B cell (primary cell): Measurements from ENCODE around the gene PLA2G10. TPM values are rescaled to one million over a fixed set of nuclear protein-coding genes. Genes with fewer than 3 reads are reported as not detected.

ENCODE experiments used
- ATAC-seq: fragments of 200-7000 bp; cut with Tn5 transposase; one replicate; pipeline ENCODE4 v1.10.0; 2021; ENCODE audit warnings: low read depth, mild to moderate bottlenecking, moderate number of reproducible peaks, moderate library complexity
- CTCF ChIA-PET: fragments of 350-600 bp; sonication (Branson Sonifier 250); formaldehyde crosslinking; loops from one replicate; lab custom pipeline; 2021; ENCODE audit warnings: antibody characterized with exemption, inconsistent platforms; lab: Charles Lee
- POLR2A ChIA-PET: fragments of 350-600 bp; sonication (Branson Sonifier 250); formaldehyde crosslinking; loops from one replicate; lab custom pipeline; 2021; ENCODE audit warnings: antibody characterized with exemption; lab: Charles Lee
- DNase-seq: peaks from one replicate; pipeline ENCODE4 v3.0.0; 2013
- H2AFZ ChIP-seq: 2 replicates; pipeline ENCODE4 v1.6.1; 2012; ENCODE audit warnings: mild to moderate bottlenecking, low read depth, low read length; ENCODE audit not compliant: insufficient read depth, poor library complexity, severe bottlenecking
- H3K27ac ChIP-seq, 2 donors: 1 replicate in 1 of 2; 2 replicates in 1 of 2; pipeline ENCODE4 v1.5.1; 2012 to 2013; ENCODE audit warnings: low read length in 2 of 2, mild to moderate bottlenecking in 2 of 2, moderate library complexity in 1 of 2
- H3K27me3 ChIP-seq, 4 experiments: fragments of 200-600 bp in 1 of 4; sonication (generic) in 1 of 4; replicated peaks in 1 of 4; 1 replicate in 2 of 4; 2 replicates in 2 of 4; pipeline versions ENCODE4 v1.6.1 to v1.7.0; 2013 to 2016; ENCODE audit warnings: low read length in 3 of 4, mild to moderate bottlenecking in 2 of 4, mixed read lengths in 1 of 4, moderate library complexity in 1 of 4; ENCODE audit not compliant: insufficient read depth in 4 of 4, control insufficient read depth in 3 of 4; ENCODE audit errors: control extremely low read depth in 1 of 4
- H3K36me3 ChIP-seq, 2 experiments: replicated peaks in 1 of 2; 1 replicate in 1 of 2; 2 replicates in 1 of 2; pipeline versions ENCODE4 v1.6.1 to v1.7.1; 2013; ENCODE audit warnings: low read length in 1 of 2; ENCODE audit not compliant: insufficient read depth in 2 of 2, control insufficient read depth in 1 of 2; ENCODE audit errors: control extremely low read depth in 1 of 2, extremely low read depth in 1 of 2
- H3K4me1 ChIP-seq, 2 donors: fragments of 200-600 bp in 1 of 2; sonication (generic) in 1 of 2; 1 replicate in 1 of 2; 2 replicates in 1 of 2; pipeline versions ENCODE4 v1.5.1 to v1.6.1; 2013 to 2017; ENCODE audit warnings: low read length in 2 of 2; ENCODE audit not compliant: control insufficient read depth in 2 of 2, insufficient read depth in 2 of 2
- H3K4me2 ChIP-seq: replicated peaks from 2 replicates; pipeline ENCODE3; 2012; ENCODE audit warnings: mild to moderate bottlenecking, low read depth, low read length; ENCODE audit not compliant: poor library complexity, severe bottlenecking
- H3K4me3 ChIP-seq, 5 experiments: fragments of 200-600 bp in 1 of 5; sonication (generic) in 1 of 5; 1 replicate in 3 of 5; 2 replicates in 2 of 5; pipeline versions ENCODE4 v1.5.1 to v1.7.0; 2011 to 2016; ENCODE audit warnings: low read length in 4 of 5, mild to moderate bottlenecking in 4 of 5, low read depth in 2 of 5, control low read depth in 1 of 5, moderate library complexity in 1 of 5; ENCODE audit not compliant: insufficient read depth in 1 of 5; ENCODE audit errors: control extremely low read depth in 1 of 5, extremely low read depth in 1 of 5
- H3K79me2 ChIP-seq: fragments of 200-600 bp; sonication (generic); one replicate; pipeline ENCODE4 v1.6.0; 2016; ENCODE audit warnings: low read length; ENCODE audit not compliant: control insufficient read depth, insufficient read depth
- H3K9ac ChIP-seq: fragments of 200-600 bp; sonication (generic); 2 replicates; pipeline ENCODE4 v1.6.1; 2017; ENCODE audit warnings: mild to moderate bottlenecking, low read length, moderate library complexity
- H3K9me3 ChIP-seq, 3 donors: one replicate each; pipeline versions ENCODE4 v1.6.1 to v1.7.1; 2013; ENCODE audit warnings: low read length in 2 of 3; ENCODE audit not compliant: control insufficient read depth in 2 of 3, insufficient read depth in 1 of 3; ENCODE audit errors: control extremely low read depth in 1 of 3
- H4K20me1 ChIP-seq: 2 replicates; pipeline ENCODE4 v1.6.0; 2012; ENCODE audit warnings: mild to moderate bottlenecking, low read length; ENCODE audit not compliant: insufficient read depth, control insufficient read depth, poor library complexity, severe bottlenecking
- H3K27ac Mint-ChIP-seq: one replicate; pipeline ENCODE4 v1.8.0; 2021; ENCODE audit warnings: mixed read lengths
- H3K27me3 Mint-ChIP-seq: one replicate; pipeline ENCODE4 v1.8.0; 2021; ENCODE audit warnings: mixed read lengths
- H3K4me1 Mint-ChIP-seq: one replicate; pipeline ENCODE4 v1.8.0; 2021; ENCODE audit warnings: mixed read lengths
- H3K4me3 Mint-ChIP-seq: one replicate; pipeline ENCODE4 v1.8.0; 2021; ENCODE audit warnings: mixed read lengths
- H3K9me3 Mint-ChIP-seq: one replicate; pipeline ENCODE4 v1.8.0; 2022; ENCODE audit warnings: mixed read lengths; ENCODE audit not compliant: insufficient read depth
- EZH2 ChIP-seq: IDR thresholded peaks from 2 replicates; pipeline ENCODE4 v1.6.1; 2012; ENCODE audit warnings: borderline replicate concordance, low read depth, mild to moderate bottlenecking, moderate library complexity, low read length; ENCODE audit not compliant: insufficient read depth, poor library complexity, severe bottlenecking
- WGBS: methylation state at CpG from one replicate; pipeline ENCODE4 v1.1.5; 2013; ENCODE audit warnings: missing lambda C conversion rate; ENCODE audit not compliant: insufficient coverage; 5-methylcytosine and 5-hydroxymethylcytosine counted together
- intact Hi-C: fragments of 100-400 bp; cut with micrococcal nuclease; formaldehyde crosslinking; loops from one replicate; pipeline ENCODE4 v1.10.0; 2022
- polyA plus RNA-seq: library from polyadenylated mRNA; depleted of rRNA; stranded (reverse); fragments of >200 nt; gene quantifications from 2 replicates; pipeline ENCODE4 v1.2.3, GENCODE V29; 2012
- total RNA-seq, 2 donors: library from RNA; stranded (reverse); fragments of 120-200 nt in 1 of 2; gene quantifications; 1 replicate in 1 of 2; 2 replicates in 1 of 2; pipeline versions ENCODE4 v1.2.3 to v1.2.4, GENCODE V29; 2013 to 2022
- TF ChIP-seq, protein P1 (sequence below): fragments of 200-600 bp; IDR thresholded peaks from one replicate; pipeline ENCODE4 v1.8.0; 2022; ENCODE audit warnings: antibody characterized with exemption, mild to moderate bottlenecking

Gene PLA2G10
- total and polyA plus RNA-seq, 2 donors (not counting 1 experiment from before 2014, with no cell fraction given) = not detected

GRCh38 chr16:14634389-14634725 lies 59.8 kb downstream of the PLA2G10 start:
- H3K4me1 ChIP-seq = peaks cover 27 to 36% of the 10 kb centered on the region in 2 donors
- intact Hi-C loops = loop anchor here (5.0 to 10.0 kb wide), 2 partner anchors 460 to 1253 kb away; partner anchors contain the start of genes CEP20 and RRN3
- no peak overlapping the region for H3K27ac ChIP-seq
- no CpG with 5 or more reads among the region's 7 CpGs for WGBS
- ATAC-seq (no peak), DNase-seq (no peak)
- peaks cover 0 to 9% (median 0%) of the 10 kb centered on the region in 3 donors for H3K9me3 ChIP-seq
- peak overlapping the region; percentile 91 for H3K4me2 ChIP-seq
- peak overlapping the region; percentile 80 for H2AFZ ChIP-seq
- H3K36me3 ChIP-seq = peaks cover under 1 to 4% of the 10 kb centered on the region in 2 experiments
- TF ChIP-seq, protein P1, sequence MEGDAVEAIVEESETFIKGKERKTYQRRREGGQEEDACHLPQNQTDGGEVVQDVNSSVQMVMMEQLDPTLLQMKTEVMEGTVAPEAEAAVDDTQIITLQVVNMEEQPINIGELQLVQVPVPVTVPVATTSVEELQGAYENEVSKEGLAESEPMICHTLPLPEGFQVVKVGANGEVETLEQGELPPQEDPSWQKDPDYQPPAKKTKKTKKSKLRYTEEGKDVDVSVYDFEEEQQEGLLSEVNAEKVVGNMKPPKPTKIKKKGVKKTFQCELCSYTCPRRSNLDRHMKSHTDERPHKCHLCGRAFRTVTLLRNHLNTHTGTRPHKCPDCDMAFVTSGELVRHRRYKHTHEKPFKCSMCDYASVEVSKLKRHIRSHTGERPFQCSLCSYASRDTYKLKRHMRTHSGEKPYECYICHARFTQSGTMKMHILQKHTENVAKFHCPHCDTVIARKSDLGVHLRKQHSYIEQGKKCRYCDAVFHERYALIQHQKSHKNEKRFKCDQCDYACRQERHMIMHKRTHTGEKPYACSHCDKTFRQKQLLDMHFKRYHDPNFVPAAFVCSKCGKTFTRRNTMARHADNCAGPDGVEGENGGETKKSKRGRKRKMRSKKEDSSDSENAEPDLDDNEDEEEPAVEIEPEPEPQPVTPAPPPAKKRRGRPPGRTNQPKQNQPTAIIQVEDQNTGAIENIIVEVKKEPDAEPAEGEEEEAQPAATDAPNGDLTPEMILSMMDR = no peak
- no peak for TF ChIP-seq EZH2
- CTCF ChIA-PET = interaction anchor here (1.2 kb wide), 1 partner anchor 11 kb away, joined by 3 read pairs; no protein-coding TSS in a partner anchor
- H3K27me3 Mint-ChIP-seq = no peaks in the 10 kb centered on the region
- peaks cover 82% of the 10 kb centered on the region for H3K79me2 ChIP-seq
- H3K27ac Mint-ChIP-seq = peak overlapping the region; percentile 100
- POLR2A ChIA-PET = no interaction called here
- peak overlapping the region; percentile 100 for H3K4me3 Mint-ChIP-seq
- H4K20me1 ChIP-seq = peaks cover 48% of the 10 kb centered on the region
- H3K4me3 ChIP-seq = peak overlapping the region in 2 of 5 experiments; percentile 94 to 96
- H3K4me1 Mint-ChIP-seq = peaks cover 48% of the 10 kb centered on the region
- peak overlapping the region; percentile 90 for H3K9ac ChIP-seq
- H3K27me3 ChIP-seq = no peaks in the 10 kb centered on the region
- H3K9me3 Mint-ChIP-seq = peaks cover 3% of the 10 kb centered on the region
